Activated CD8-positive, alpha-beta memory T cell treated with anti-CD3 and anti-CD28 coated beads, Interleukin-2, amount 50 U/mL, for 24 hours (primary cell): ENCODE measurements around the gene RIMBP3C.
"Not testable (repeated sequence)": the region's sequence is repeated elsewhere in the genome, so short reads cannot be mapped to it uniquely, and the experiment has no call there.

Source experiments
- DNase-seq: peaks from one replicate; pipeline ENCODE4 v3.0.0-alpha.2; 2020; ENCODE audit errors: extremely low read depth

The RIMBP3C gene

GRCh38 chr22:21526705-21527500, 24.4 kb downstream of the RIMBP3C start:
- not testable (repeated sequence) for DNase-seq

- not testable (repeated sequence) for DNase-seq
Measured at GRCh38 chr22:21516970-21517764, 34.1 kb downstream of the RIMBP3C start.

DNA sequence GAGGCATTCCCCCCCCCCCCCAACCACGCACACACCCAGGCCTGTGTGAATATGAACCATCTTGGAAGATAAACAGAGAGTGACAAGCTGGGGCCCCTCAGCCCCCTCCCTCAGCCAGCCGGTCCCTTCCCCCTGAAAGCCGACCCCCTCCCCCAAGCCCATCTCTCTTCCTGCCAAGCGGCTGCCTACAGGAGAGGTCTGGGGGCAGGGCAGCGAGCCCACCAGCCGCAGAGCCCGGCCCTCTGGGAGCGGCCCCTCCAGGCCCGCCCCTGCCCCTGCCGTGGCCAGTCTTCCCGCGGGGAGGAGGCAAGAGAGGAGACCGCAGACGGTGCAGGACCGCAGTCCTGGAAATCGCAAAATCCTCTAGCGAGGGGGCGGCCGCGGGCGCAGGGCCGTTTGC, 34.7 kb downstream of the RIMBP3C start:
- not testable (repeated sequence) for DNase-seq

DNA sequence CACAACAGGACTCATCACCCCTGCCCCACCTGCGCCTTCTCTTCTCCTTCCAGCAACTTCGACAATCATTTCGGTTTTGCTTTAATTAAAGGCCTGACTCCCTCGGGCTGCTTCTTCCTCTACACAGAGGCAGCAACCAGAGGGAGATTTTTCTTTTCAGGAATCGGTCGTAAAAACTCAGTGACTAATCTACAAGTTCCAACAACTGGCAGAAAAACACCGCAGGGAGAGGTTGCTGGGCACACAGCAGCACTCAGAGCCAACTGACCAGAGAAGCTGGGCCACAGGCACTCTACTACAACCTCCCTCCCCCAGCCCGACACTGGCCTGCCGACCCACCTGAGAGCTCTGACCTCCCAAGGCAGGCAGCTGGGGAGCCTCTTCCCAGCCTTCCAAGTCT, 36.0 kb downstream of the RIMBP3C start:
- DNase-seq, result not testable (repeated sequence)

GRCh38 chr22:21514117-21514516, 37.1 kb downstream of the RIMBP3C start:
- not testable (repeated sequence) for DNase-seq

- DNase-seq, result not testable (repeated sequence)
Measured at GRCh38 chr22:21512022-21512421, 39.2 kb downstream of the RIMBP3C start.

GRCh38 chr22:21510397-21510796, 40.9 kb downstream of the RIMBP3C start:
- DNase-seq, result not testable (repeated sequence)

DNA sequence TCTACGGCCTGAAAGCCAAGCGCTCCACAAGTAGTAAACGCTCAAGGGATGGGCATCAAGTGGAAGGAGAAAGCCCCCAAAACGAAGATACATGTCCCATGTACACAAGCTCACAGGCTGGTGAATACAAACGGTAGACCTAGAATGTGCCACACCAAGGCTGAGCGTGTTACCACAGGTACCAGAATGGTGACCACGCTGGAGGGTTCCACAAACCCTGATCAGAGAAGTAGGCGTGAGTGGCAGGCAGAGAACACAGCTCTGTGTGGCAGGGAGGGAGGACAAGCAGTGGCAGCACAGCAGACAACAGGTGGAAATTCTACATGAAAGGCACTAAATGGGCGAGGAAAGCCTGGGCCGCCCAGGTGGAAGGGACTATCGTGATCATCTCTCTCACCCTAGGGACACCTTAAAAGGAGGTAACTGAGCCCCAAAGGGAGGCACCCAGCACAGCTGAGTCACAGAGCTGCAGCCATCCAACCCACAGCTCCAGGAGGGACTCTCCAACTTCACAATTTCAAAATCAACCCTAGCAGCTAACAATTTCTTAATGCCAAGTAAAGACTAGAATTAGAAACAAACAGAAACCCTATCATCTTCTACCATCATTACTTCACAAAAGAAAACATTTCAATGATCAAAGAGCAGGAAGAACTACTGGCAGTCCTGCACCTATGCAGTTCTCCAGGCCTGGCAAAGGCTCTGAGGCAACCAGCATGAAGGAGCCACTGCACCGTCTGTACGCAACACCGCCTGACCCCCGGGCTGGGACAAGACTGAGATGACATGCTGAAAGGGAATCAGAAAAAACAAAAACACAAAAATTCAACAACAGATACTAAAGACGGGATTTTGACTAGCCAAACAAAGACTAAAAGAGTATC, 51.4 kb downstream of the RIMBP3C start:
- not testable (repeated sequence) for DNase-seq

DNA sequence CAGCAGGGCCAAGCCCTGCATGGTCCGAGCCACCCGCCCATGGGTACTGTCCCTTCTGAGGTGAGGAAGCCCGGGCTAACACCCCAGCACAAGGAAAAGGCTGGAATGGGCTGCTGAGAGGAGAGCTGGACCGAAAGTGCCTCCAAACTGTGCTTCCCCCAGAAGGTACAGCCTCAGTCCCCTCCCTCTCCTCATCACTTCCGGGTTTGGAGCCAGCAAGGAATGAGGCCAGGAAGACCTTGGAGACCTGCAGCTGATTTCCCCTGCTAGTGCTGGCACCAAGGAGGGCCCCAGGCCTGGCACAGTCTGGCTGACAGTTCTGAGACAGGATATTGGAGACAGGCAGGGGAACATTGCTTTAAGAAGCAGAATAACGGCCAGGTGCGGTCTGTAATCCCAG, 52.8 kb downstream of the RIMBP3C start:
- not testable (repeated sequence) for DNase-seq

GRCh38 chr22:21497984-21498383, 53.3 kb downstream of the RIMBP3C start:
- not testable (repeated sequence) for DNase-seq
